GM12878 (cell line): ENCODE results near the gene SMARCC1. TPM values are rescaled to one million over a fixed set of nuclear protein-coding genes. Genes with fewer than 3 reads are reported as not detected.
"Not testable (repeated sequence)": the region's sequence is repeated elsewhere in the genome, so short reads cannot be mapped to it uniquely, and the experiment has no call there.

Source experiments
- ATAC-seq: fragments of 200-7000 bp; cut with Tn5 transposase; 3 replicates; pipeline ENCODE4 v1.9.1; 2020; ENCODE audit warnings: mild to moderate bottlenecking, moderate library complexity
- BruUV-seq: library from RNA; stranded (reverse); fragments of 400-500 nt; replicated peaks from 2 replicates; lab custom pipeline; 2021; lab: Mats Ljungman, UMichigan
- CTCF ChIA-PET: fragments of 300-600 bp; sonication (Branson Sonifier 250); formaldehyde crosslinking; extraction: SDS; loops from one replicate; lab custom pipeline; 2021; ENCODE audit warnings: inconsistent platforms; lab: Yijun Ruan, JAX
- POLR2A ChIA-PET: fragments of 350-600 bp; formaldehyde crosslinking; extraction: SDS; loops from one replicate; lab custom pipeline; 2021; ENCODE audit warnings: inconsistent platforms; lab: Charles Lee
- RAD21 ChIA-PET: fragments of 300-600 bp; sonication (Branson Sonifier 250); formaldehyde crosslinking; loops from one replicate; lab custom pipeline; 2023; ENCODE audit warnings: antibody characterized with exemption; ENCODE audit not compliant: unreplicated experiment; lab: Charles Lee
- SMC1A ChIA-PET: fragments of 300-600 bp; sonication (Branson Sonifier 250); formaldehyde crosslinking; loops from one replicate; lab custom pipeline; 2023; ENCODE audit not compliant: unreplicated experiment, uncharacterized antibody; lab: Charles Lee
- DNase-seq: peaks from one replicate; pipeline ENCODE4 v3.0.0-alpha.2; 2011; ENCODE audit warnings: low read depth, low spot score
- FAIRE-seq: peaks from 3 replicates; lab custom pipeline; 2011; peaks lifted over from hg19 to GRCh38; lab: Jason Lieb, UNC
- H2AFZ ChIP-seq: 2 replicates; pipeline ENCODE4 v1.6.0; 2011; ENCODE audit warnings: low read depth, low read length, control low read depth; ENCODE audit not compliant: control insufficient read depth
- H3K27ac ChIP-seq: 2 replicates; pipeline ENCODE4 v1.5.1; 2011; ENCODE audit warnings: control low read depth; ENCODE audit not compliant: control insufficient read depth, insufficient read depth
- H3K27me3 ChIP-seq, 2 experiments: replicated peaks in 1 of 2; 2 replicates each; pipeline versions ENCODE4 v1.6.0 to v1.6.1; 2011; ENCODE audit warnings: low read length in 1 of 2; ENCODE audit not compliant: control insufficient read depth in 2 of 2, insufficient read depth in 2 of 2
- H3K36me3 ChIP-seq, 2 experiments: 2 replicates each; pipeline ENCODE4 v1.5.1; 2011; ENCODE audit warnings: low read length in 1 of 2; ENCODE audit not compliant: control insufficient read depth in 2 of 2, insufficient read depth in 2 of 2
- H3K4me1 ChIP-seq: 2 replicates; pipeline ENCODE4 v1.6.1; 2011; ENCODE audit warnings: mild to moderate bottlenecking, low read length, moderate library complexity, mixed read lengths; ENCODE audit not compliant: control insufficient read depth, insufficient read depth
- H3K4me2 ChIP-seq: 2 replicates; pipeline ENCODE4 v1.6.0; 2011; ENCODE audit warnings: control low read depth; ENCODE audit not compliant: control insufficient read depth, insufficient read depth
- H3K4me3 ChIP-seq: fragments of 200-600 bp; sonication (generic); 2 replicates; pipeline ENCODE4 v1.5.1; 2016
- H3K79me2 ChIP-seq: 2 replicates; pipeline ENCODE4 v1.6.0; 2011; ENCODE audit warnings: low read length; ENCODE audit not compliant: control insufficient read depth, insufficient read depth
- H3K9ac ChIP-seq: 2 replicates; pipeline ENCODE4 v1.8.0; 2011; ENCODE audit warnings: low read length, control low read depth, mixed read lengths; ENCODE audit not compliant: control insufficient read depth, insufficient read depth
- H3K9me3 ChIP-seq: replicated peaks from 3 replicates; pipeline ENCODE4 v1.5.1; 2011; ENCODE audit warnings: mild to moderate bottlenecking, low read length; ENCODE audit not compliant: control insufficient read depth, insufficient read depth
- H4K20me1 ChIP-seq: 2 replicates; pipeline ENCODE4 v1.6.0; 2011; ENCODE audit not compliant: control insufficient read depth, insufficient read depth
- BCLAF1 ChIP-seq: fragments of 450-650 bp; IDR thresholded peaks from 2 replicates; pipeline ENCODE4 v1.6.1; 2017; ENCODE audit warnings: antibody characterized with exemption, mild to moderate bottlenecking, moderate library complexity
- CBX5 ChIP-seq: sonication (generic); IDR thresholded peaks from 2 replicates; pipeline ENCODE4 v1.6.1; 2016; ENCODE audit warnings: low read depth, moderate library complexity, mild to moderate bottlenecking, inconsistent platforms
- FOS ChIP-seq: IDR thresholded peaks from 3 replicates; pipeline ENCODE4 v1.6.1; 2011; ENCODE audit warnings: borderline replicate concordance; ENCODE audit not compliant: insufficient read length; ENCODE audit errors: extremely low read depth
- IRF4 ChIP-seq: IDR thresholded peaks from 2 replicates; pipeline ENCODE4 v1.6.1; 2011; ENCODE audit warnings: low read depth, low read length
- POLR2A ChIP-seq: IDR thresholded peaks from 2 replicates; pipeline ENCODE4 v1.6.1; 2011; ENCODE audit warnings: low read depth, mild to moderate bottlenecking, low read length
- USF2 ChIP-seq: IDR thresholded peaks from 2 replicates; pipeline ENCODE4 v1.6.1; 2011; ENCODE audit warnings: low read depth, low read length, improper control_type of control experiment, borderline replicate concordance
- ZBTB4 ChIP-seq: fragments of 450-650 bp; formaldehyde crosslinking; IDR thresholded peaks from 2 replicates; pipeline ENCODE4 v1.4.0; 2022; ENCODE audit warnings: mild to moderate bottlenecking, moderate library complexity
- WGBS: methylation state at CpG from one replicate; pipeline ENCODE4 v1.1.6; 2016; ENCODE audit warnings: low lambda C conversion rate; ENCODE audit not compliant: insufficient replicate concordance, insufficient coverage; ENCODE audit errors: missing lambda C conversion rate; 5-methylcytosine and 5-hydroxymethylcytosine counted together
- in situ Hi-C: fragments of 300-500 bp; cut with MboI; formaldehyde crosslinking; loops from 9 replicates; pipeline ENCODE4 v1.14.3; 2018; ENCODE audit warnings: mixed read lengths
- intact Hi-C: fragments of 100-400 bp; cut with micrococcal nuclease; formaldehyde crosslinking; loops from one replicate; pipeline ENCODE4 v1.14.2; 2022; ENCODE audit not compliant: unreplicated experiment
- polyA plus RNA-seq, 11 experiments: library from polyadenylated mRNA; depleted of rRNA in 4 of 11; unstranded in 6 of 11; stranded (reverse) in 5 of 11; fragments of >200 nt; fragmentation: Nextera tagmentation in 4 of 11; fragmentation: Illumina TruSeq in 1 of 11; extraction: Ambion mirVana in 4 of 11; extraction: Trizol in 1 of 11; gene quantifications; 1 replicate in 1 of 11; 2 replicates in 10 of 11; pipeline versions ENCODE4 v1.2.1 to v1.2.3, GENCODE V29; 2011 to 2016; ENCODE audit warnings: inconsistent platforms in 2 of 11, missing spikeins in 2 of 11, low read depth in 1 of 11
- total RNA-seq, 4 experiments: library from RNA; depleted of rRNA in 3 of 4; stranded (reverse); fragments of >200 nt in 3 of 4; fragmentation: Illumina TruSeq in 1 of 4; extraction: Trizol in 1 of 4; gene quantifications; 2 replicates each; pipeline versions ENCODE4 v1.2.1 to v1.2.3, GENCODE V29; 2013 to 2021

SMARCC1 gene
- total and polyA plus RNA-seq, 10 of the 15 experiments (the other 5 are each of a cell fraction or from before 2014, with no cell fraction given), result 26.6 to 147 (median 57.1) TPM

GRCh38 chr3:47760207-47760606 is 21.5 kb downstream of the SMARCC1 start:
- intact Hi-C loops, result not testable (repeated sequence)

DNA sequence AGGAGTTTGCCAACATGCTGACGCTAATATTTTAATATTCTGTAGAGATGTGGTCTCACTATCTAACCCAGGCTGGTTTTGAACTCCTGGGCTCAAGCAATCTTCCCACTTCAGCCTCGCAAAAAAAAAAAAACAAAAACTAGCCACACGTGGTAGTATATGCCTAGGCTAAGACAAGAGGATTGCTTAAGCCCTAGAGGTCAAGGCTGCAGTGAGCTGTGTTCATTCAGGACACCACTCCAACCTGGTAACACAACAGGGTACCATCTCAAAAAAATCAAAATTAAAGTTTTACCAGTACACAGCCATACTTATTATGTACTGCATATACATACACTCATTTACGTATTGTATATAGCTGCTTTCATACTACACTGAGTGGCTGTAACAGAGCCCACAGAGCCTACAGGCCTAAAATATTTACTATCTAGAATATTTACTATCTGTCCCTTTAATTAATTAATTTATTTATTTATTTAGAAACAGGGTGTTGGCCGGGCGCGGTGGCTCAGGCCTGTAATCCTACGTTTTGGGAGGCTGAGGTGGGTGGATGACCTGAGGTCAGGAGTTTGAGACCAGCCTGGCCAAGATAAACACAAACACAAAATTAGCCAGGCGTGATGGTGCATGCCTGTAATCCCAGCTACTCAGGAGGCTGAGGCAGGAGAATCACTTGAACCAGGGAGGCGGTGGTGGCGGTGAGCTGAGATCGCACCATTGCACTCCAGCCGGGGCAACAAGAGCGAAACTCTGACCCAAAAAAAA is 23.2 kb downstream of the SMARCC1 start:
- CTCF ChIA-PET, result interaction anchor here (0.8 to 1.3 kb wide), 3 partner anchors 15 to 109 kb away, joined by 3 read pairs; no protein-coding TSS in a partner anchor
- no peak overlapping the region for H2AFZ ChIP-seq
- H3K4me3 ChIP-seq, result no peak overlapping the region
- no peak for DNase-seq
- WGBS, result 95% methylated on average over 14 of the region's 14 CpGs
- H3K27ac ChIP-seq, result no peak overlapping the region
- H3K4me1 ChIP-seq, result peaks cover 3% of the 10 kb centered on the region
- no TSS peak for BruUV-seq
- no peak for ATAC-seq
- H3K79me2 ChIP-seq, result peaks cover 28% of the 10 kb centered on the region
- no peaks in the 10 kb centered on the region for H4K20me1 ChIP-seq
- H3K36me3 ChIP-seq, result peaks cover 1 to 5% of the 10 kb centered on the region in 2 experiments
- POLR2A ChIA-PET, result no interaction called here
- H3K9ac ChIP-seq, result no peak overlapping the region
- in situ Hi-C loops, result no loop called here
- H3K4me2 ChIP-seq, result no peak overlapping the region
- H3K9me3 ChIP-seq, result no peaks in the 10 kb centered on the region
- intact Hi-C loops, result no loop called here
- RAD21 ChIA-PET, result no interaction called here
- FAIRE-seq, result no peak
- SMC1A ChIA-PET, result interaction anchor here (0.6 kb wide), 1 partner anchor 337 kb away, joined by 3 read pairs; no protein-coding TSS in a partner anchor
- H3K27me3 ChIP-seq, result no peaks in the 10 kb centered on the region
- no peak for TF ChIP-seq USF2
- no peak for TF ChIP-seq CBX5
- no peak for TF ChIP-seq ZBTB4 (CRISPR knock-in tag)
- TF ChIP-seq FOS, result no peak
- no peak for TF ChIP-seq POLR2A
- no peak for TF ChIP-seq BCLAF1
- TF ChIP-seq IRF4, result no peak

More at GRCh38 chr3:47760207-47760606, 21.5 kb downstream of the SMARCC1 start:
- WGBS, result 84% methylated on average over 4 of the region's 4 CpGs
- BruUV-seq, H3K4me3 ChIP-seq, H3K4me1 ChIP-seq, H2AFZ ChIP-seq, H3K27me3 ChIP-seq, ATAC-seq, H3K4me2 ChIP-seq, RAD21 ChIA-PET, DNase-seq, CTCF ChIA-PET, H3K27ac ChIP-seq, H4K20me1 ChIP-seq, in situ Hi-C loops, H3K9me3 ChIP-seq, FAIRE-seq, H3K9ac ChIP-seq: not testable (repeated sequence)
- POLR2A ChIA-PET, result interaction anchor here (0.7 to 0.8 kb wide), 3 partner anchors 18 to 24 kb away, joined by 3 to 6 read pairs (median 5); no protein-coding TSS in a partner anchor
- H3K36me3 ChIP-seq, result peaks cover 5 to 11% of the 10 kb centered on the region in 2 experiments
- SMC1A ChIA-PET, result interaction anchor here (1.0 to 1.8 kb wide), 2 partner anchors 19 to 44 kb away, joined by 3 read pairs; no protein-coding TSS in a partner anchor
- peaks cover 32% of the 10 kb centered on the region for H3K79me2 ChIP-seq
